HG03342 (cell line): ENCODE measurements around the gene MAN2A2.
"Not testable (repeated sequence)": the region's sequence is repeated elsewhere in the genome, so short reads cannot be mapped to it uniquely, and the experiment has no call there.

Experiments
- ATAC-seq: cut with Tn5 transposase; IDR thresholded peaks from one replicate; pipeline ENCODE4 v1.9.1; 2021; ENCODE audit warnings: mild to moderate bottlenecking, moderate library complexity; ENCODE audit not compliant: unreplicated experiment

MAN2A2 gene

DNA sequence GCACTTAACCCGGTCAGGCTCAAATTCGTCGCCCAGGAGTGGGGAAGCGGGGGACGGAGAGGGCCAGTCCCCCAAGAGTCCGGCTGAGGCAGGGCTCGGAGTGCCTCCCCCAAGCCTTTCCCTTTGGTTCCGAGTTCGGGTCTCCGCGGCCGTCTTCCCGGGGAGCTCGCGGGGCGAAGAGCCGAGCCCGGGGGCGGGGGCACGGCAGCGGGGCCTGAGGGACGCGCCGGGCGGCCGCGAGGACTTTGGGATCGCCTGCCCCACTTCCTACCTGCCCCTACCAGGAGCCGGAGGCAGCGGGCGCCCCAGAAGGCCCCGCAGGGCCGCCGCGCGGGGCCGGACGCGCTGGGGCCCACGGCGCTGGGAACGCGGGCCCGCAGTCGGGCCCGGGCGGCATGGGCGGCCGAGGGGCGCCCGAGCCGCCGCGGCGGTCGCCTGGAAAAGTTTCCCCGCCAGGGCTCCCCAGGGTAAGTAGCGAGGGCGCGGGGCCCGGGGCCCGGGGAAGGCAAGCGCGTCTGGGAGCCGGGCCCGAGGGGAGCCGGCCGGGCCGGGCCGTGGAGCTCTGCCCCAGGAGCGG, 31.9 kb upstream of the MAN2A2 start:
- no peak for ATAC-seq

DNA sequence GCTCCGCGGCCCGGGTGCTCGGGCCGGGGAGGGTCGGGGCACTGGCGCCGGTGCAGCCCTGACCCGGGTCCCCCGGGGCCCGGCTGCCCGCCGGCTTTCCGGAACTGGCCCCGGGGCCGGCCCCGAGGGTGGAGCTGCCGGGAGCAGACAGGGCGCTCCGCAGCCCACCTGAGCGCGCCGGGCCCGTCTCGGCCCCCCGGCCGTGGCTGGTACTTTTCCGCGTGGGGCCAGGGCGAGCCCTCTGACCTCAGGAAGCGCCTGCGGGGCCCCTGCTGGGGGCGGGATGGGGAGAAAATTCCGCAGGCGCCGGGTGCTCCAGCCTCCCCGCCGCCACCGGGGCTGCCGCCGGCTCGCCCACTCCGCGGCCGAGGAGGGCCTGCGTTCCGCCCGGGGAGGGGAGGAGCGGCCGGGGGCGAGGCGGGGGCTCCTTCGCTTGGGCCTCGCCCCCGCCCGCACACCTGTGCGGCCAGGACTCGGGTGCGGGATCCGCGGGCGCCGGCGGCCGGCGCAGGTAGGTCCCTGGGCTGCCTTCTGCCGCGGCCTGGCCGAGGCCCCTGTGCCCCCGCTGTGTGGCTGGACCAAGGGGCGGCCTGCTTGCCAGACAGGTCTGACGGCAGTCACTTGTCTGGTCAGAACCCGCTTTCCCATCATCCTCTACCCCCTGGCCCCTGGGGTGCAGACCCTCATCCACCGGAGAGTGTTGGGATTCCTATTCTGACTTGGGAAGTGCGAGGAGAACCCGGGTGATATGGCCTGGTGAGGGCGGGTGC, 31.2 kb upstream of the MAN2A2 start:
- ATAC-seq: no peak

DNA sequence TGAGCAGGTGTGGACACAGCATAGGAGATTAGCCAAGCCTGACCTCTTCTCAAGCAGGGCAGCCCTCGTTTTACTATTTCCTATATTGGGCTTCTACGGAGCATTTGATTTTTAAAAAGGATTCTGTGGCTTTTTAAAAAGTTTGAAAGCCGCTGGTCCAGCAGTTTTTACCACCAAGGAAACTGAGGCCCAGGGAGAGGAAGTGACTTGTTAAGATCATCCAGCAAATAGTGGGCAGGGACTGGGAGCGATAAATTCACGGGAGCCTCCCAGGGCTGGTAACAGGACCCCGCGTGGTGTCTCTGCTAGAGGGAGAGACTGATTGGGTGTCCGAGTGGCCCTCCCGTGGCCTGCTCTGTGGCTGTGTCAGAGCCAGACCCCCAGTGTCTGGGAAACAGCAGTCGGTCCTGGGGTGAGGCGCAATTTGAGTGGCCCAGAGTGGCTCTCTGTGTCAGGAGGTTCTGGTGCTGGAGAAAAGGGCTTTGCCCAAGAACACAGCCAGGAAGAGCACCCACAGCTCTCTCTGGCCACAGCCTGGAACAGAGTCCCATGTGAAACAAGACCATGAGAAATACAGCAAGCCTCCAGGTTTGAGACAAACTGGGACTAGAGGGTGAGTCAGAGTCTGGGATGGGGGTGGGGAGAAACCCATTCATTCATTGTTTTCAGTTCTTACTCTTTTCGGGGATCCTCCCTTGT, 30.5 kb upstream of the MAN2A2 start:
- ATAC-seq: no peak

DNA sequence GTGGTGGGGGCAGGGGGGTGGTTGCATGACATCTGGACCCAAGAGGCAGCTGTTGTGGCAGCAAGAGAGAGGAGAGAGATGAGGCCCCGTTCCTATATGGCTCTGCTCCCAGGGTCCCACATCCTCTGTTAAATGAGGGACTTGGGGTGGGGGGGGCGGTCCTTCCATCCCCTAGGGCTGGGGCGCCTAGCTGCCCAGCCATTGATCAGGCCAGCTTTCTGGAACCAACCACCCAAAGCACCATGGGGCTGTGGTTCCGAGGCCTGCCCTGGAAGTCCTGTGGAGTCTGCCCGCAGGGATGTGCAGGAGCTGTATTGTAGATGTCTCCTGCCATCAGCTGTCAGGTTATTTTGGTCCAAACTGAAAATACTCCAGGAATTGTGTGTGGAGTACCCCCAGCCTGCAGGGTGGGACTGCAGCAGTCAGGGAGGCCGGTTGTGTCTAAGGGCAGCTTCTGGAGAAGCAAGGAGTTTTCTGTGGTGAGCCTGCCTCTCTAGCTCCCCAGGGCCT, 29.6 kb upstream of the MAN2A2 start:
- ATAC-seq: no peak

DNA sequence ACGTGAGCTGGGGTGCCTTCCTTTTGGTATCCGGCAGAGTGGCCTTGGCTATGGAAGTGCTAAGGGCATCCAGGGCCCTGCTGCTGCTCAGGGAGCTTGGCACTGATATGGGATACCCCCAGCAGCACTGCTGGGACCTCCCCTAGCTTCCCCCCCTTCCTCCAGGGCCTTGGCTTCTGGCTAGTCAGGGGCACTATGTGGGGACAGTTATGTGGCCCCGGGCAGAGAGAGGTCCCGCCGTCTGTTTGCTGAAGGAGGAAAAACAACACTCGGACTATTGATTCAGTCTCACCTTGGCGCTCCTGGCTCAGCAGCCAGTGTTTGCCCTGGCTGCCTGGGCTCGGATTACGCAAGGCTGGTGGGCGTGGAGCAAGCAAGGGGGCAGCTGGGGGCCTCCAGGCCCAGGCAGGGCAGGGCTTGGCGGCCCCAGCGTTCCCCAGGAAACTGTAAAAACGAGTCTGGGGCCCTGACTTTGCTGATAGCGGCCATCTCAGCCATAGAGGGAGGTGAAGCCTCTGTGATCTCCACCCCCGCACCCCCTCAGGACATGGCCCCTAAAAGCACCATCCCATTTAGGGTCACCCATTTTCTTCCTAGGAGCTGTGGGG, 29.0 kb upstream of the MAN2A2 start:
- no peak for ATAC-seq

DNA sequence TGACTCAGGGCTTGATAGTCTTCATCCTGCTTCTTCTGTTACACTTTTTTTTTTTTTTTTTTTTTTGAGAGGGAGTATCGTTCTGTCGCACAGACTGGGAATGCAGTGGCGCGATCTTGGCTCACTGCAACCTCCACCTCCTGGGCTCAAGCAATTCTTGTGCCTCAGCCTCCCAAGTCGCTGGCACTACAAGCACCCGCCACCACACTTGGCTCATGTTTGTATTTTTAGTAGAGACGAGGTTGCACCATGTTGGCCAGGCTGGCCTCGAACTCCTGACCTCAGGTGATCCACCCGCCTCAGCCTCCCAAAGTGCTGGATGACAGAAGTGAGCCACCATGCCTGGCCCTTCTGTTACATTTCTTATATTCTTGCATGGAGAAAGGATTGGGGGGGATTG, 28.1 kb upstream of the MAN2A2 start:
- not testable (repeated sequence) for ATAC-seq

DNA sequence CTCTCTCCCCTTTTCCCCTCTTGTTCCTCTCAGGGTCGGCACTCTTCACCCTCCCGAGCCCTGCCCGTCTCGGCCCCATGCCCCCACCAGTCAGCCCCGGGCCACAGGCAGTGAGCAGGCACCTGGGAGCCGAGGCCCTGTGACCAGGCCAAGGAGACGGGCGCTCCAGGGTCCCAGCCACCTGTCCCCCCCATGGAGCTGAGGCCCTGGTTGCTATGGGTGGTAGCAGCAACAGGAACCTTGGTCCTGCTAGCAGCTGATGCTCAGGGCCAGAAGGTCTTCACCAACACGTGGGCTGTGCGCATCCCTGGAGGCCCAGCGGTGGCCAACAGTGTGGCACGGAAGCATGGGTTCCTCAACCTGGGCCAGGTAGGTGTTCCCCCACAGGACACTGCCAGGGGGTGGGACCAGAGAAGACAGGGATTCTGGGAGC, 27.5 kb upstream of the MAN2A2 start:
- ATAC-seq: no peak

DNA sequence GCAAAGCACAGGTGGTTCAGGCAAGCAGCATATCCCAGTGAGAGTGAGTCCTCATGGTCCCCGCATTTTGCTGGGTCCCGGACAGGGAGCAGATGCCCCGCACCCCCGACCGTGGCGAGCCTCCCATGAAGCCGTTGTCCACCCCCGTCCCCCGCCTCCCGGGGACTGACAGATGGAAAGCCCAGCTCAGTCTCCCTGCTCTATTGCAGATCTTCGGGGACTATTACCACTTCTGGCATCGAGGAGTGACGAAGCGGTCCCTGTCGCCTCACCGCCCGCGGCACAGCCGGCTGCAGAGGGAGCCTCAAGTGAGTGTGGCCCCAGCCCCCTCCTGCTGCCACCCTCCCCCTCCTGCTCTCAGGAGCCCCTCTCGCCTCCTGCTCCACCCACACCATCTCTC, 27.1 kb upstream of the MAN2A2 start:
- no peak for ATAC-seq

DNA sequence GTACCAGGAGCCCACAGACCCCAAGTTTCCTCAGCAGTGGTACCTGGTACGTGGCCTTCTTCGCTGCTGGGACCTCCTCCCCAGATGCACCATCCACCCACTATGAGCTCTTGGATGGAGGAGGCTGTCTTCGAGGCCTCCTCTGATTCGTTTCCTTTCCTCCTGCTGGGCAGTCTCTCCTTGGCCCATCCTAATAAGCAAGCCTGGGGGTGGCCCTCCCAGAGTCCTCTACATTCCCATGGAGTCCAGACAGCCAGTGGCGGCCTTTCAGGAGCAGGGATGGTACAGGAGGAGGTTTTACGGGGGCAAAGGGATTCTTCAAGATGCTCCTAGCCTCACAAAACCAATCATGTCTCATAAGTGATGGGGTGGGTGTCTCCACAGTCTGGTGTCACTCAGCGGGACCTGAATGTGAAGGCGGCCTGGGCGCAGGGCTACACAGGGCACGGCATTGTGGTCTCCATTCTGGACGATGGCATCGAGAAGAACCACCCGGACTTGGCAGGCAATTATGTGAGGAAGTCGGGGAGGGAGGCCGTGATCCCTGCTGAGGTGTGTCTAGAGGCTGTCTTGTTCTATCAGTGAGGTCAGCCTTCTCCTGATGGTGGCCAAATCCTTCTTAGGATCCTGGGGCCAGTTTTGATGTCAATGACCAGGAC, 26.5 kb upstream of the MAN2A2 start:
- no peak for ATAC-seq

DNA sequence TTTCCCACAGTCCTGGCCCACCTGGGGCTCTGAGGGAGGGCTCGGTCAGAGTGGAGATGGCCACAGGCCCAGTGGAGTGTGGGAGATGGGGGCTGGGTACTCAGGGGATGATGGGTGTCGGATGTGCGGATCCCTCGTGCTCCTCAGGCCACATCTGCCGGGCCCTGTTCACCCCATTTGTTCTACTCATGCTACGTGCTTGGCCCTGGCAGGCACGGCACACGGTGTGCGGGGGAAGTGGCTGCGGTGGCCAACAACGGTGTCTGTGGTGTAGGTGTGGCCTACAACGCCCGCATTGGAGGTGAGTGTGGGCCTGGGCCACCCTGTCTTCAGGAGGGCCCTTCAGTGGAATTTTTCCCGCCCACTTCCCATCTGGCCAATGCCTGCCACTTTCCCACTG, 25.8 kb upstream of the MAN2A2 start:
- no peak for ATAC-seq

DNA sequence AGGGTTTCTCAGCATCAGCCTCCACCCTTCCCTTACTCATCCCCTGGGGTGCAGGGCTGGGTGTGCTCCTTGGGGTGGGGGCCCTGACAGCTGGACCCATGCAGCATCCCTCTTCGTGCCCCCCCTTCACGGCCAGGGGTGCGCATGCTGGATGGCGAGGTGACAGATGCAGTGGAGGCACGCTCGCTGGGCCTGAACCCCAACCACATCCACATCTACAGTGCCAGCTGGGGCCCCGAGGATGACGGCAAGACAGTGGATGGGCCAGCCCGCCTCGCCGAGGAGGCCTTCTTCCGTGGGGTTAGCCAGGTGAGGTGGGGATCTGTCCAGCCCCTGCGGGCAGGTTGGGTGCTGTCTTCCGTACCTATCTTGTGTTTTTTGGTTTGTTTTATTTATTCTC, 25.1 kb upstream of the MAN2A2 start:
- no peak for ATAC-seq

DNA sequence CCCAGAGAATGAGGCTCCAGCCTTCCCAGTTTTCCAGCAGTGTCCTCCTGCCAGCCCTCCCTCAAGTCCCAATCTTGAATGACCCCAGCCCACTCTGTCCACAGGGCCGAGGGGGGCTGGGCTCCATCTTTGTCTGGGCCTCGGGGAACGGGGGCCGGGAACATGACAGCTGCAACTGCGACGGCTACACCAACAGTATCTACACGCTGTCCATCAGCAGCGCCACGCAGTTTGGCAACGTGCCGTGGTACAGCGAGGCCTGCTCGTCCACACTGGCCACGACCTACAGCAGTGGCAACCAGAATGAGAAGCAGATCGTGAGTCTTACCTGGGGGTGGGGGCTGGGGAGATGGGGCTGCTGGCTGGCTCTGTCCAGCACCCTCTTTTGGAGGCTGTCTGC, 24.4 kb upstream of the MAN2A2 start:
- no peak for ATAC-seq

DNA sequence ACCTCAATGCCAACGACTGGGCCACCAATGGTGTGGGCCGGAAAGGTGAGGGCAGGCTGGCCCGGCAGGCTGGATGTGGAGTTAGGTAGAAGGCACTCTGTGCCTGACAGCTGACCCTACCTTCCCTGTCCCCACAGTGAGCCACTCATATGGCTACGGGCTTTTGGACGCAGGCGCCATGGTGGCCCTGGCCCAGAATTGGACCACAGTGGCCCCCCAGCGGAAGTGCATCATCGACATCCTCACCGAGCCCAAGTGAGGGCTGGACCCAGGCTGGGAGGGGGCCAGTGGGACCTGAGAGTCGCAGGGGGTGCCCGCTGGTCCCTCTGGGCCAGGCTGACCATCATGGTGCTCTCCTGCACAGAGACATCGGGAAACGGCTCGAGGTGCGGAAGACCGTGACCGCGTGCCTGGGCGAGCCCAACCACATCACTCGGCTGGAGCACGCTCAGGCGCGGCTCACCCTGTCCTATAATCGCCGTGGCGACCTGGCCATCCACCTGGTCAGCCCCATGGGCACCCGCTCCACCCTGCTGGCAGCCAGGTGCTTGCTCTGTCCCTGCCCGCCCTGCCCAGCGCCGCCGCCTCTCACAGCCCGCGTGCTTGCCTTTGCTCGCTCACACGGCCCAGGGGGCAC, 23.3 kb upstream of the MAN2A2 start:
- ATAC-seq: no peak

DNA sequence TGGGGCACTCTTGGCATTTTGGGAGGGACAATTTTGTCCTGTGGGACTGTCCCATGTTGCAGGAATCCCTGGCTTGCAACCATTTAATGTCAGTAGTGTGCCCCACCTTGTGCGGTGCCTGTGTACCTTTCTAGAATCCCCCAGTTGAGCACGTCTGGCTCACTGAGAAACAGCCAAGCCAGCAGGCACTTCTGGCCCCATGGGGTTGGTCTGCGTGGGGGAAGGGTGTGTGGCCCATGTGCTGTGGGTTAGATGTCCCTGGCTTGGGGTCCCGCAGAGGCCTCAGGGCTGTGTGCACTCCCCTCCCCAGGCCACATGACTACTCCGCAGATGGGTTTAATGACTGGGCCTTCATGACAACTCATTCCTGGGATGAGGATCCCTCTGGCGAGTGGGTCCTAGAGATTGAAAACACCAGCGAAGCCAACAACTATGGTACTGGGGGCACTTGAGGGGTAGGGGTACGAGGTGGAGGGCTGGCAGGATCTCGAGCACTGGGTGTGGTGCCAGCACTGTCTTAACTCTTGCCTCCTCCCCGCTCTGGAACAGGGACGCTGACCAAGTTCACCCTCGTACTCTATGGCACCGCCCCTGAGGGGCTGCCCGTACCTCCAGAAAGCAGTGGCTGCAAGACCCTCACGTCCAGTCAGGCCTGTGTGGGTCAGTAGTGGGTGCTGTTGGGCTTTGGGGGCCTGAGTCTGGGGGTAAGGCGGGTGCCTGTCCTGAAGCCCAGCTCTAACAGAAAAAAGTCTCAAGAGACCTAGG, 22.5 kb upstream of the MAN2A2 start:
- ATAC-seq: no peak

DNA sequence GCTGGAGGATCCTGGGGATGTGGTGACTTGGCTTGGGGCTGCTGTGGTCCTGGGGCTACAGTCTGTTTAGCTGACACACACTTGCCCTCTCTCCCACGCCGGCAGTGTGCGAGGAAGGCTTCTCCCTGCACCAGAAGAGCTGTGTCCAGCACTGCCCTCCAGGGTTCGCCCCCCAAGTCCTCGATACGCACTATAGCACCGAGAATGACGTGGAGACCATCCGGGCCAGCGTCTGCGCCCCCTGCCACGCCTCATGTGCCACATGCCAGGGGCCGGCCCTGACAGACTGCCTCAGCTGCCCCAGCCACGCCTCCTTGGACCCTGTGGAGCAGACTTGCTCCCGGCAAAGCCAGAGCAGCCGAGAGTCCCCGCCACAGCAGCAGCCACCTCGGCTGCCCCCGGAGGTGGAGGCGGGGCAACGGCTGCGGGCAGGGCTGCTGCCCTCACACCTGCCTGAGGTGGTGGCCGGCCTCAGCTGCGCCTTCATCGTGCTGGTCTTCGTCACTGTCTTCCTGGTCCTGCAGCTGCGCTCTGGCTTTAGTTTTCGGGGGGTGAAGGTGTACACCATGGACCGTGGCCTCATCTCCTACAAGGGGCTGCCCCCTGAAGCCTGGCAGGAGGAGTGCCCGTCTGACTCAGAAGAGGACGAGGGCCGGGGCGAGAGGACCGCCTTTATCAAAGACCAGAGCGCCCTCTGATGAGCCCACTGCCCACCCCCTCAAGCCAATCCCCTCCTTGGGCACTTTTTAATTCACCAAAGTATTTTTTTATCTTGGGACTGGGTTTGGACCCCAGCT, 21.7 kb upstream of the MAN2A2 start:
- ATAC-seq: no peak

DNA sequence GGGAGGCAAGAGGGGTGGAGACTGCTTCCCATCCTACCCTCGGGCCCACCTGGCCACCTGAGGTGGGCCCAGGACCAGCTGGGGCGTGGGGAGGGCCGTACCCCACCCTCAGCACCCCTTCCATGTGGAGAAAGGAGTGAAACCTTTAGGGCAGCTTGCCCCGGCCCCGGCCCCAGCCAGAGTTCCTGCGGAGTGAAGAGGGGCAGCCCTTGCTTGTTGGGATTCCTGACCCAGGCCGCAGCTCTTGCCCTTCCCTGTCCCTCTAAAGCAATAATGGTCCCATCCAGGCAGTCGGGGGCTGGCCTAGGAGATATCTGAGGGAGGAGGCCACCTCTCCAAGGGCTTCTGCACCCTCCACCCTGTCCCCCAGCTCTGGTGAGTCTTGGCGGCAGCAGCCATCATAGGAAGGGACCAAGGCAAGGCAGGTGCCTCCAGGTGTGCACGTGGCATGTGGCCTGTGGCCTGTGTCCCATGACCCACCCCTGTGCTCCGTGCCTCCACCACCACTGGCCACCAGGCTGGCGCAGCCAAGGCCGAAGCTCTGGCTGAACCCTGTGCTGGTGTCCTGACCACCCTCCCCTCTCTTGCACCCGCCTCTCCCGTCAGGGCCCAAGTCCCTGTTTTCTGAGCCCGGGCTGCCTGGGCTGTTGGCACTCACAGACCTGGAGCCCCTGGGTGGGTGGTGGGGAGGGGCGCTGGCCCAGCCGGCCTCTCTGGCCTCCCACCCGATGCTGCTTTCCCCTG, 21.0 kb upstream of the MAN2A2 start:
- no peak for ATAC-seq

DNA sequence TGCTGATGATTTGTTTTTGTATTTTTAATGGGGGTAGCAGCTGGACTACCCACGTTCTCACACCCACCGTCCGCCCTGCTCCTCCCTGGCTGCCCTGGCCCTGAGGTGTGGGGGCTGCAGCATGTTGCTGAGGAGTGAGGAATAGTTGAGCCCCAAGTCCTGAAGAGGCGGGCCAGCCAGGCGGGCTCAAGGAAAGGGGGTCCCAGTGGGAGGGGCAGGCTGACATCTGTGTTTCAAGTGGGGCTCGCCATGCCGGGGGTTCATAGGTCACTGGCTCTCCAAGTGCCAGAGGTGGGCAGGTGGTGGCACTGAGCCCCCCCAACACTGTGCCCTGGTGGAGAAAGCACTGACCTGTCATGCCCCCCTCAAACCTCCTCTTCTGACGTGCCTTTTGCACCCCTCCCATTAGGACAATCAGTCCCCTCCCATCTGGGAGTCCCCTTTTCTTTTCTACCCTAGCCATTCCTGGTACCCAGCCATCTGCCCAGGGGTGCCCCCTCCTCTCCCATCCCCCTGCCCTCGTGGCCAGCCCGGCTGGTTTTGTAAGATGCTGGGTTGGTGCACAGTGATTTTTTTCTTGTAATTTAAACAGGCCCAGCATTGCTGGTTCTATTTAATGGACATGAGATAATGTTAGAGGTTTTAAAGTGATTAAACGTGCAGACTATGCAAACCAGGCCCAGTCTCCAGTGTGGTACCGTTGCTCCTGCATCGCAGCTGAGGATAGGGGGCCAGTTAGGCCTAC, 20.1 kb upstream of the MAN2A2 start:
- no peak for ATAC-seq

DNA sequence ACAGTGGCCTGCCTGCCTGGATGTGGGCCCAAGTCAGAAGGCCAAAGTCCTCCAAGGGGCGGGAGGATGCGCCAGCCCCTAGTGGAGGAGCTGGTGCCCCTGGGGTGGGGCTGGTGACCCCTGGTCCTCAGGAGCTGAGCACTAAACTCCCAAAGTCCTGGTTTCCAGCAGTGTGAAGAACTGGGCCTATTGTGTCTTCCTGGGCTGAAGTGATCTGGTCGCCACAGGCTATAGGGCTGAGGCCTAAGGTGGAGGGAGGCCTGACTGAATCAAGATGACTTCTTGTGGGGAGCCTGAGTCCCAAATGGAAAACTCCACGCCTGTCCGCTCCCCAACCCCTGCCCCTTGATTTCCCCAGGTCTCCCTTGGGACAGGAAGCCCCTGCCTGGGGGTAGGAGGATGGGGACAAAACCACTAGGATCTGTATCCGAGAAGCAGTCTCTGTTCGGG, 19.6 kb upstream of the MAN2A2 start:
- ATAC-seq: no peak
